DOHH2 (cell line): ENCODE data around the gene BAZ1A.

Source experiments
- CTCF ChIP-seq: fragments of 200-600 bp; sonication (generic); IDR thresholded peaks from one replicate; pipeline ENCODE4 v1.5.1; 2014; ENCODE audit warnings: antibody characterized with exemption, mild to moderate bottlenecking, low read depth, low read length; ENCODE audit not compliant: poor library complexity, severe bottlenecking
- EZH2phosphoT487 ChIP-seq: fragments of 200-600 bp; sonication (generic); IDR thresholded peaks from 2 replicates; pipeline ENCODE4 v1.6.1; 2017; ENCODE audit warnings: borderline replicate concordance, mild to moderate bottlenecking, antibody characterized with exemption, low read length, moderate library complexity, mixed read lengths

- no peak for TF ChIP-seq CTCF
- no peak for TF ChIP-seq EZH2phosphoT487
These were observed at the start of gene BAZ1A for GRCh38 chr14:34875031-34875922.
